Suprapubic skin (tissue), 3 donors: ENCODE measurements around the gene TCF20.

Experiments used
- POLR2A ChIP-seq, 2 donors: fragments of 450-650 bp; IDR thresholded peaks; one replicate each; pipeline ENCODE4 v1.6.1; 2017; ENCODE audit warnings: antibody characterized with exemption in 2 of 2, mild to moderate bottlenecking in 2 of 2, moderate library complexity in 2 of 2
- TF ChIP-seq, protein P1 (sequence below), 2 donors: fragments of 200-600 bp in 1 of 2; fragments of 450-650 bp in 1 of 2; sonication (generic) in 1 of 2; IDR thresholded peaks; one replicate each; pipeline ENCODE4 v1.5.1; 2016 to 2019; ENCODE audit warnings: antibody characterized with exemption in 2 of 2, mild to moderate bottlenecking in 1 of 2, moderate library complexity in 1 of 2

DNA sequence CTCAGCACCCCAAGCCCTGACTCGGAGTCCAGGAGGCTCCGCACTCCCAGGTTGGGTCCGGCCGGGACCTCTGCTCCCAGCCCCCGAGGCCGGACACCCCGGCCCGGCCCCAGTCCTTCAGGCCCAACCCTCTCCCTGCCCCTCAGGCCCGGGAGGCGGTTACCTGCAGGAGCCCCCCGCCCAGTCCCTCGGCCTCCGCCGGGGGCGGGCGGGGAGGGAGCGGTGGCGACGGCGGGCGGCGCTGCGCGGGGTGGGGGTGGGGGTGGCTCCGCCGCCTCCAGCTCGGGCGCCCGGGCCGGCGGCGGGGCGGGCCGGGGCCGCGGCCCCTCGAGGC lies 310 bp downstream of the TCF20 start:
- TF ChIP-seq, protein P1, sequence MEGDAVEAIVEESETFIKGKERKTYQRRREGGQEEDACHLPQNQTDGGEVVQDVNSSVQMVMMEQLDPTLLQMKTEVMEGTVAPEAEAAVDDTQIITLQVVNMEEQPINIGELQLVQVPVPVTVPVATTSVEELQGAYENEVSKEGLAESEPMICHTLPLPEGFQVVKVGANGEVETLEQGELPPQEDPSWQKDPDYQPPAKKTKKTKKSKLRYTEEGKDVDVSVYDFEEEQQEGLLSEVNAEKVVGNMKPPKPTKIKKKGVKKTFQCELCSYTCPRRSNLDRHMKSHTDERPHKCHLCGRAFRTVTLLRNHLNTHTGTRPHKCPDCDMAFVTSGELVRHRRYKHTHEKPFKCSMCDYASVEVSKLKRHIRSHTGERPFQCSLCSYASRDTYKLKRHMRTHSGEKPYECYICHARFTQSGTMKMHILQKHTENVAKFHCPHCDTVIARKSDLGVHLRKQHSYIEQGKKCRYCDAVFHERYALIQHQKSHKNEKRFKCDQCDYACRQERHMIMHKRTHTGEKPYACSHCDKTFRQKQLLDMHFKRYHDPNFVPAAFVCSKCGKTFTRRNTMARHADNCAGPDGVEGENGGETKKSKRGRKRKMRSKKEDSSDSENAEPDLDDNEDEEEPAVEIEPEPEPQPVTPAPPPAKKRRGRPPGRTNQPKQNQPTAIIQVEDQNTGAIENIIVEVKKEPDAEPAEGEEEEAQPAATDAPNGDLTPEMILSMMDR (IDR thresholded peaks at IDR 0.05) = no peak
- no peak for TF ChIP-seq POLR2A (IDR thresholded peaks at IDR 0.05)
